Measurements from ENCODE around the gene THUMPD2.
"Not testable (repeated sequence)": the region's sequence is repeated elsewhere in the genome, so short reads cannot be mapped to it uniquely, and the experiment has no call there.

THUMPD2 gene, protein sequence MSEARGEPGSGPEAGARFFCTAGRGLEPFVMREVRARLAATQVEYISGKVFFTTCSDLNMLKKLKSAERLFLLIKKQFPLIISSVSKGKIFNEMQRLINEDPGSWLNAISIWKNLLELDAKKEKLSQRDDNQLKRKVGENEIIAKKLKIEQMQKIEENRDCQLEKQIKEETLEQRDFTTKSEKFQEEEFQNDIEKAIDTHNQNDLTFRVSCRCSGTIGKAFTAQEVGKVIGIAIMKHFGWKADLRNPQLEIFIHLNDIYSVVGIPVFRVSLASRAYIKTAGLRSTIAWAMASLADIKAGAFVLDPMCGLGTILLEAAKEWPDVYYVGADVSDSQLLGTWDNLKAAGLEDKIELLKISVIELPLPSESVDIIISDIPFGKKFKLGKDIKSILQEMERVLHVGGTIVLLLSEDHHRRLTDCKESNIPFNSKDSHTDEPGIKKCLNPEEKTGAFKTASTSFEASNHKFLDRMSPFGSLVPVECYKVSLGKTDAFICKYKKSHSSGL

DNA sequence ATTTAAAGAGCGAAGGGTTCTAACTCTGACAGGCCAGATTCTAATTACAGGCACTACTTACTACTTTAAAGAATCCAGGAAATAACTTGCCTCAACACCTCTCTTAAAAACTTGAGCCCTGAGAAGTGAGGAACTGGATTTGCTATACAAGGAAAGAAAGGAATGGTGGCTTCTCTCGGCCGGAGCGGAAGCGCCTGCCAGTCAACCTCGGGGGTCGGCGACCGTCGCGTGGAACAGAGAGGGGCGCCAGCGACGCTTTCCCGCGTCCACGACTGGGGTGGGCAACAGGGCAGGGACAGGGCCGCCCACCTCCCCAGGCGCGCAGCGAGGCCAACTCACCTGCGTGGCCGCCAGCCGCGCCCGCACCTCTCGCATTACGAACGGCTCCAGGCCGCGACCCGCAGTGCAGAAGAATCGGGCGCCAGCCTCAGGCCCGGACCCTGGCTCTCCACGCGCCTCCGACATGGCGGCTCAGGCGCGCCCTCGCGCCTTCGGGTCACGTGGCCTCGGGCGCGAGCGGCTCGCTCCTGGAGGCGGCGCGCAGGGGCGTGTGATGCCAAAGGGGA is at the start of gene THUMPD2:
Gene THUMPD2, minus strand, starts transcription at position 484 of the 566 bp plus-strand sequence. Its CDS starts 19 bp downstream, at position 465.
- peak; percentile 70 for DNase-seq

DNA sequence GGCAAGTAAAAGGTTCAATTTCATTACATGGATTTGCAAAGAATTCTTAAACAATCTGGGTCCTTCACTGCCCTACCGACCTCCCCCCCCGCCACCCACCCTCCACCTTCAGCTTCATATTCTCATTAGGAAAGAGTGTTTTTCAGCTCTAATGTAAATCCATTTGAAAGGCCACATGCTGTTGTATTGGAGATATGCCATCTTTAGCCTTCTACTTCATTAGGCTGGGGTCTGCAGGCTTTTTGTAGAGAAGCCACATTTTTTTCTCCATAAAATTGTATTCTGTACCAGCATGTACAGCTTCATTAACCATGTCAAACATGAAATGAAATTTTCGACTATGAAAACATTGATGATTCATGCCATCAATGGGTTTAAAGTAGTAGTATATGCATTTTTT is 42.8 kb upstream of the THUMPD2 start:
- DNase-seq: peak; percentile 12

DNA sequence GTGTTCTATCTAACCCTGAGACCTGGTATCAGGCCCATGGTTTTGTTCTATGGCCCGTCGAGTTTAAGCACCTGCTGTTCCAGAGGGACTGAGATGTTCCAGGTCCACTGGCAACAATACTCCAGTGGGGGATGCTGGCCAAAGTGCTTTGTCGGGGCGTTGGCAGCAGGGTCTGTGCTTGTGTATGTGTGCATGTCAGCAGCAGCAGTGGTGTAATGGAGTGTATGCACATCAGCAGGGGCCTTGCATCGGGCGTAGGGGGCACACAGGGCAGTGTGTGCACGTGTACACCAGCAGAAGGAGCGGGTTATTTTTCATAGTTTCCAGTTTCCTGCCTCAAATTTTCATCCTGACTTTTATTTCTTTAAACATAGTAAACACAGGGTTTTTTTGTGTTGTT is 37.8 kb upstream of the THUMPD2 start:
- DNase-seq: no peak

- no peak for DNase-seq
Observed at GRCh38 chr2:39816428-39816827, 37.4 kb upstream of the THUMPD2 start.

DNA sequence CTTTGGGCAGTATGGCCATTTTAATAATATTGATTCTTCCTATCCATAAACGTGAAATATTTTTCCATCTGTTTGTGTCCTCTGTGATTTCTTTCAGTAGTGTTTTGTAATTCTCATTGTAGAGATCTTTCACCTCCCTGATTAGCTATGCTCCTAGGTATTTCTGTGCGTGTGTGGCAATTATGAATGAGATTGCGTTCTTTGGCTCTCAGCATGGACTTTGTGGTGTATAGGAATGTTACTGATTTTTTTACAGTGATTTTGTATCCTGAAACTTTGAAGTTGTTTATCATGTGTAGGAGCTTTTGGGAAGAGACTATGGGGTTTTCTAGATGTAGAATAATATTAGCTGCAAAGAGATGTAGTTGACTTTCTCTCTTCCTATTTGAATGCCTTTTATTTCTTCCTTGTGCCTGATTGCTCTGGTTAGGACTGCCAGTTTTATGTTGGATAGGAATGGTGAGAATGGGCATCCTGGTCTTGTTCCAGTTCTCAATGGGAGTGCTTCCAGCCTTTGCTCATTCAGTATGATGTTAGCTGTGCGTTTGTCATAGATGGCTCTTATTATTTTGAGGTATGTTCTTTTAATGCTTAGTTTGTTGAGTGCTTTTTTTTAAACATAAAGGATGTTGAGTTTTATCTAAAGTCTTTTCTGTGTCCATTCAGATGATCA is 27.0 kb upstream of the THUMPD2 start:
- no peak for DNase-seq

DNA sequence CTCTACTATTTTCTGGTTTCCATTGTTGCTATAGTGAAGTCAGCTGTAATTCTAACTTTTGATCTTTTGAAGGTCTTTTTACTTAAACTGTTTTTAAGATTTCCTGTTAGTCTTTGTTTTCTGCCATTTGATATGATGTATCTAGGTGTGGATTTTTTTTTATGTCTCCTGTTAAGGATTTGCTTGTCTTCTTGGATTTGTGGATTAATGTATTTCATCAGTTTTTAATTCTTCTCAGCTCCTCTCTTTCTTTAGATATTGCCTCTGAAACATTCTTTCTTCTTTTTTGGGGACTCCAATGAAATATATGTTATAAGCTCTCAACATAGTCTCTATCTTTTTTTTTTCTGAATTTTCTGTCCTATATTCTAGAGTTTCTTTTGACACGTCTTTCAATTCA is 24.8 kb upstream of the THUMPD2 start:
- no peak for DNase-seq

- no peak for DNase-seq
Observed at GRCh38 chr2:39800752-39801151, 21.7 kb upstream of the THUMPD2 start.

DNA sequence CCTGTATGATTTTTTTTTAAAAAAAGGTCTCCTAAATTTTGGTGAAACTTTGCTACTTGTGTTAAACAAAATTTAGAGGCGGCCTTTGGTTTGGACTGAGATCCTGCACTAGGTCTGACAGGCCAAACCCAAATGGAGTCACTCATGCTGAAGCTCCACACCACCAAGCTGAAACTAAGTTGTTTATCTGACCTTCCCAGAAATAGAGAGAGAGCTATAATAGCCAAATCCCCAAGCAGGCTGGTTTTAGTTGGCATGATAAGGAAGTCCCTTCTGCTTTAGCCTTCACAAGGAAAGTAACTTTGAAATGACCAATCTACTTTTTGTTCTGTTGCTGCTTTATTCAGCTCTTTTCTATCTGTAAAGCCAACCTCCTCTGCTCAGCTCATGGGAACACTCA is 17.1 kb upstream of the THUMPD2 start:
- no peak for DNase-seq

DNA sequence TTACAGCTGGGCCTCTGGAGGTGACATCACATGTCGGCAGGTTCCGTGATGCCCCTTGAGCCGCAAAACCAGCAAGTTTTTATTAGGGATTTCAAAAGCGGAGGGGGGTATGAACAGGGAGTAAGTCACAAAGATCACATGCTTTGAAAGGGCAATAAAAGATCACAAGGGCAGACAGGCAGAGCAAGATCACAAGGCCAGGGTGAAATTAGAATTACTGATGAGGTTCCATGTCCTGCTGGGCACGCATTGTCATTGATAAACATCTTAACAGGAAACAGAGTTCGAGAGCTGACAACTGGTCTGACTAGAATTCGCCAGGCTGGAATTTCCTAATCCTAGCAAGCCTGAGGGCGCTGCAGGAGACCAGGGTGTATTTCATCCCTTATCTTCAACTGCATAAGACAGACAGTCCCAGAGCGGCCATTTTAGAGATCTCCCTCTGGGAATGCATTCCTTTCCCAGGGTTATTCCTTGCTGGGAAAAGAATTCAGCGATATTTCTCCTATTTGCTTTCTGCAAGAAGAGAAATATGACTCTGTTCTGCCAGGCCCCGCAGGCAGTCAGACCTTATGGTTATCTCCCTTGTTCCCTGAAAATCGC is 11.3 kb upstream of the THUMPD2 start:
- not testable (repeated sequence) for DNase-seq

DNA sequence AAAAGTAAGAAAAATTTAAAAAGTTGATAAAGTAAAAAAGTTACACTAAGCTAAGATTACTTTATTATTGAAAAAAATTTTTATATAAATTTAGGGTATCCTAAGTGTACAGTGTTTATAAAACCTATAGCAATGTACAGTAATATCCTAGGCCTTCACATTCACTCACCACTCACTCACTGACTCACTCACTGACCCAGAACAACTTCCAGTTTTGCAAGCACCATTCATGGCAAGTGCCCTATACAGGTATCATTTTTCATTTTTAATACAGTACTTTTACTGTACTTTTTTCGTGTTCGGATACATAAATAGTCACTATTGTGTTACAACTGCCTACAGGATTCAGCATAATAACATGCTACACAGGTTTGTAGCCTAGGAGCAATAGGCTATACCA is 8.9 kb upstream of the THUMPD2 start:
- DNase-seq: no peak

DNA sequence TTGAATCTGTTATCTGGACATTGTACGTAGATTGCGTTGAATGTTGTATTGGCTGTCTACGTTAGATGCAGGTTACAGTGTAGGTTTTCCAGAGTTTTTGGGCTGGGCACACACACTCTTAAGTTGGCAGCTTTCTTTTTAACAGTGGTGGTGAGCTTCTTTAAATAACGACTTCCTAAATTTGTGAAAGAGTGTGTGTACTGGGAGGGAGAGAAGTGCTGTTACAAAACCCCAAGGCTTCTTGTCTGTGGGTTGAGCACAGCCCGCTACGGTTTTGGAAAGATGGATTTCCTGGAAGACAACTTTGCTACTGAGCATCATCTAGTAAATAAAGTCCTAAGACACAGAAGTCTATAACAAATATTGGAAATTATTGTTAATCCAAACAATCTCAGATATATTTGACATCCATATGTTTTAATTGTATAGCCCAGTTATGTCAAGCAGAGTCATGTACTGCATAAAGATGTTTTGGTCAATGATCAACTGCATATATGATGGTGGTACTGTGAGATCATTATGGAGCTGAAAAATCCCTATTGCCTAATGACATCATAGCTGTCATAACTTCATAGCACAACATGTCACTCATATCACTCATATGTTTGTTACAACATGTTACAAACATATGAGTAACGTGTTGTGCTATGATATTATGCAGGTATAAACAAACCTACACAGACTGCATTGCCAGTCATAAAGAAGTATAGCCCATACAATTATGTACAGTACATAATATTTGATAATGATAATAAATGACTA is 7.9 kb upstream of the THUMPD2 start:
- no peak for DNase-seq

- no peak for DNase-seq
Observed at GRCh38 chr2:39782591-39782990, 3.5 kb upstream of the THUMPD2 start.

- DNase-seq: no peak
Observed at GRCh38 chr2:39781697-39782096, 2.6 kb upstream of the THUMPD2 start.

DNA sequence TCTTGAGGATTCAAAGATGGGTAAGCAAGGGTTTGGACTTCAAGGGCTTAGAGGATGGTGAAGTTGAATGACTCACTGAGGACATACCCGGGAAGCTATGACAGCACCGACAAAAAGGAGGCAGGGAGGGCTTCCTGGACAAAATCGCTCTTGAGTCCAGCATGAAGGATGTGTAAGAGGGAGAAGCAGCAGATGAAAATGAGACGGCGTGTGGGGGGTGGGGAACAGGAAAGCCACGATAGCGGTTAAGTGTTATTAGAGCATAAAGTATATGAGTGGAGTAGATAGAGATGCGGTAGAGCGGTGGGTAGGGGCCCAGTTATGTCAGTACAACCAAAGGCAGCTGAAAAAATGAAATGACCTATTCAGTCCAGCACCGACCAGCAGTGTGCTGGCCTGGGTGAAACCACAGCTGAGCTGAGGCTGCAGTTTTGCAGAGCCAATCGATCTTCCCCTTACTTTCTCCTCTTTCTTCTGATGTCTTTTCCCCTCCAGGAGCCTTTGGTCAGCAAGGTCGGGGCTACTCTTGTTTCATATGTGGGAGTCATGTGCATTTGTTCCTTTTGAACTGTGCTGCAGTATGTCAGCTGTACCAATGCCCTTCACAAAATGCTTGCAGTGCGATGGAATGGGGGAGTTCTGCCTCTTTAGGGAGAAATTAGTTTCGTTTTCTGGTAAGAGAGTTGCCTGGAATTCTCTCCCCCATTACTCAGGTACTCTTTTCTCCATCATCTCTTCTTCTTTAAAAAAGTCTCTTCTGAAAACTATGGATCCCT is 2.0 kb upstream of the THUMPD2 start:
- no peak for DNase-seq

- no peak for DNase-seq
Observed at GRCh38 chr2:39779927-39780326, 869 bp upstream of the THUMPD2 start.

GRCh38 chr2:39779341-39779851 is 338 bp upstream of the THUMPD2 start:
- DNase-seq: peak; percentile 31

- peak; percentile 9 for DNase-seq
Observed at GRCh38 chr2:39778233-39778632, 825 bp downstream of the THUMPD2 start.

GRCh38 chr2:39772812-39773152 is 6.3 kb downstream of the THUMPD2 start:
- no peak for DNase-seq

DNA sequence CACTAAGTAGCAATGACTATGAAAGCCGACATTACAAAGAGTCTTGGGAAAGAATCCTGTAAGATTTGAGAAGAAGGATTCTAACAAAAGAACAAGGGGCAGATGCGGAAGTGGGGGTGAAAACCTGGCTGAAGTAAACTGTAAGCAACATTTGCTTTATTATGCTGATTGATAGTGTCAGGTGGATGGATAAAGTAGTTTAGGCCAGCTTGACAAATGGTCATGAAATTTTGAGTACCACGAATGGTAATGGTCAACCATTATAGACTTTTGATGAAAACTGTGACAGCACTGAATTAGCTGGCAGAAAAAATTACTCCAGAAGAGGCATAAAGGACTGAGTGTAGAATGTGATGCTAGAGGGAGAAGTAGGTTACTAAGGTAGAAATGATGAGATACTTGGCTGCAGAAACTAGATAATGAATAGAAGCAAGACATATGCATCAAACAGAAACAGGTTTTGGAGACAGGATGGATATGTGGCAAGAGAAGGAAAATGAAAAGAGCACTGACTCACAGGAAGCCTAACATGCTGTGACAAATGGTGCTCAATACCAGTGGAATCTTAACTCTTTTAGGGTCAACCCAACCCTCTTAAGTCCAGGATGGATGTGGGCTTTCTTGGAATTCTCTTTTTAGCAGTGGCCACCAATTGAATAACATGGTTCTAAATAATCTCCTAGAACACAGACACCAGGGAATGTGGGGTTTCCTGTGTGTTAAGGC is 6.8 kb downstream of the THUMPD2 start:
- no peak for DNase-seq

GRCh38 chr2:39762448-39762847 is 16.6 kb downstream of the THUMPD2 start:
- DNase-seq: no peak

GRCh38 chr2:39757156-39757555 is 21.9 kb downstream of the THUMPD2 start:
- no peak for DNase-seq
